Measurements from ENCODE around the gene BRIX1. TPM values are rescaled to one million over a fixed set of nuclear protein-coding genes. Genes with fewer than 3 reads are reported as not detected.

Gene BRIX1
- total and polyA plus RNA-seq, 2 of the 13 experiments (the other 11 are each of a cell fraction or from before 2014, with no cell fraction given) = 23.6 to 78.4 TPM

- peaks cover 0 to 15% of the 10 kb centered on the region in 2 experiments; a peak in 3 of 5 replicates for H3K36me3 ChIP-seq (replicated peaks in 1 of 2; ENCODE audit: control insufficient read depth in 1 of 2, insufficient read depth in 2 of 2, low read length in 2 of 2)
- FAIRE-seq (no peak), ATAC-seq (no peak), DNase-seq (ENCODE audit: low spot score) (no peak)
- CTCF ChIA-PET (ENCODE audit: low intra/inter-chr PET ratio, low total read pairs) = no interaction called here
- no peak for TF ChIP-seq UBTF (CRISPR knock-in tag; IDR thresholded peaks at IDR 0.05)
- peak; percentile 55 for TF ChIP-seq STAG1 (CRISPR knock-in tag; IDR thresholded peaks at IDR 0.05)
- TF ChIP-seq REST (IDR thresholded peaks at IDR 0.05; ENCODE audit: borderline replicate concordance in 1 of 2, low read depth in 1 of 2, low read length in 2 of 2) = no peak
- TF ChIP-seq KDM1A (CRISPR knock-in tag; IDR thresholded peaks at IDR 0.05) = no peak
- no peak for TF ChIP-seq MXI1 (IDR thresholded peaks at IDR 0.05; ENCODE audit: borderline replicate concordance, low read depth, low read length)
- no peak for TF ChIP-seq SATB2 (CRISPR knock-in tag; IDR thresholded peaks at IDR 0.05)
- TF ChIP-seq ZBTB7B (CRISPR knock-in tag; IDR thresholded peaks at IDR 0.05) = no peak
- no peak for TF ChIP-seq NR2C2 (CRISPR knock-in tag; IDR thresholded peaks at IDR 0.05; ENCODE audit: borderline replicate concordance)
- TF ChIP-seq ZNF781 (CRISPR knock-in tag; IDR thresholded peaks at IDR 0.05; ENCODE audit: borderline replicate concordance, not compliant biosample characterization) = no peak
- peak; percentile 39 for TF ChIP-seq CTCF (CRISPR knock-in tag; IDR thresholded peaks at IDR 0.05)
- intact Hi-C loops (cut with micrococcal nuclease; ENCODE audit: unreplicated experiment) = loop anchor here (5.0 kb wide), 1 partner anchor 538 kb away; no protein-coding TSS in a partner anchor
- no peak overlapping the region for H3K9ac ChIP-seq (ENCODE audit: insufficient read depth, low read depth, low read length)
- no peaks in the 10 kb centered on the region for H3K79me2 ChIP-seq (ENCODE audit: insufficient read depth, low read length)
- H2AFZ ChIP-seq (ENCODE audit: low read length) = no peak overlapping the region
- POLR2A ChIA-PET = interaction anchor here (1.0 kb wide), 1 partner anchor 10 kb away, joined by 3 read pairs; the partner anchor contains the start of genes BRIX1 and RAD1
- H3K27me3 ChIP-seq (ENCODE audit: control insufficient read depth in 1 of 2, insufficient read depth in 2 of 2, low read length in 2 of 2) = no peaks in the 10 kb centered on the region
- no peak overlapping the region for H3K4me2 ChIP-seq (ENCODE audit: low read depth, low read length)
- H3K4me1 ChIP-seq (ENCODE audit: insufficient read depth, low read length) = no peaks in the 10 kb centered on the region
- H3K9me3 ChIP-seq (ENCODE audit: low read length) = no peaks in the 10 kb centered on the region
- BruUV-seq (replicated peaks) = no TSS peak
- in situ Hi-C loops (cut with HindIII; ENCODE audit: extremely low pct_ligation_motif_present, low pct_unique_long_range_greater_than_20kb) = no loop called here
- H3K27ac ChIP-seq (ENCODE audit: extremely low read length, insufficient read depth, low read length) = no peak overlapping the region
- no peak overlapping the region for H3K4me3 ChIP-seq (replicated peaks in 1 of 3; ENCODE audit: insufficient read depth in 1 of 3, low read depth in 2 of 3, low read length in 3 of 3)
- no peaks in the 10 kb centered on the region for H4K20me1 ChIP-seq (ENCODE audit: insufficient read depth, low read length)
- 93% methylated on average over 2 of the region's 2 CpGs for WGBS (ENCODE audit: low lambda C conversion rate)
Measured at GRCh38 chr5:34905564-34905963, 9.9 kb upstream of the BRIX1 start.

Measured in HepG2 (cell line).